C4-2B (cell line): ENCODE data around the gene SDE2.
"Not testable (repeated sequence)": the region's sequence is repeated elsewhere in the genome, so short reads cannot be mapped to it uniquely, and the experiment has no call there.

Experiments used
- H3K27ac ChIP-seq: fragments of 450-650 bp; 2 replicates; pipeline ENCODE4 v1.5.1; 2017
- CTCF ChIP-seq: fragments of 450-650 bp; conservative IDR thresholded peaks from 2 replicates; pipeline ENCODE4 v1.5.1; 2017; ENCODE audit warnings: mild to moderate bottlenecking
- ZFX ChIP-seq: fragments of 450-650 bp; IDR thresholded peaks from 2 replicates; pipeline ENCODE4 v1.6.1; 2017

The SDE2 gene

GRCh38 chr1:226006686-226007085 lies 7.5 kb upstream of the SDE2 start:
- no peak overlapping the region for H3K27ac ChIP-seq
- no peak for TF ChIP-seq ZFX

GRCh38 chr1:226004396-226004795 lies 5.3 kb upstream of the SDE2 start:
- TF ChIP-seq ZFX (no peak), CTCF (no peak)
- H3K27ac ChIP-seq: no peak overlapping the region

GRCh38 chr1:226003502-226004170 lies 4.5 kb upstream of the SDE2 start:
- TF ChIP-seq CTCF (no peak), ZFX (no peak)
- H3K27ac ChIP-seq: no peak overlapping the region

- TF ChIP-seq ZFX (no peak), CTCF (no peak)
- peak overlapping the region; percentile 5; the same call in 1 of the 2 replicates for H3K27ac ChIP-seq
Measured at GRCh38 chr1:226002667-226003501, 3.7 kb upstream of the SDE2 start.

- H3K27ac ChIP-seq: peak overlapping the region; percentile 5; the same call in 1 of the 2 replicates
- TF ChIP-seq CTCF (no peak), ZFX (no peak)
Measured at GRCh38 chr1:226001963-226002666, 3.0 kb upstream of the SDE2 start.

- no peak overlapping the region for H3K27ac ChIP-seq
- TF ChIP-seq CTCF: no peak
- TF ChIP-seq ZFX: no peak
Measured at GRCh38 chr1:226001088-226001487, 1.9 kb upstream of the SDE2 start.

GRCh38 chr1:226000493-226001081 lies 1.4 kb upstream of the SDE2 start:
- not testable (repeated sequence) for H3K27ac ChIP-seq

- TF ChIP-seq ZFX: no peak
- no peak for TF ChIP-seq CTCF
- peak overlapping the region; percentile 81 for H3K27ac ChIP-seq
Measured at GRCh38 chr1:225999912-226000337, 782 bp upstream of the SDE2 start.
